NCI-H1092 (cell line): ENCODE results near the gene MAPT.

Experiments used
- DNase-seq: peaks from one replicate; lab custom pipeline; 2025; lab: John Stamatoyannopoulos, UW

MAPT gene

DNA sequence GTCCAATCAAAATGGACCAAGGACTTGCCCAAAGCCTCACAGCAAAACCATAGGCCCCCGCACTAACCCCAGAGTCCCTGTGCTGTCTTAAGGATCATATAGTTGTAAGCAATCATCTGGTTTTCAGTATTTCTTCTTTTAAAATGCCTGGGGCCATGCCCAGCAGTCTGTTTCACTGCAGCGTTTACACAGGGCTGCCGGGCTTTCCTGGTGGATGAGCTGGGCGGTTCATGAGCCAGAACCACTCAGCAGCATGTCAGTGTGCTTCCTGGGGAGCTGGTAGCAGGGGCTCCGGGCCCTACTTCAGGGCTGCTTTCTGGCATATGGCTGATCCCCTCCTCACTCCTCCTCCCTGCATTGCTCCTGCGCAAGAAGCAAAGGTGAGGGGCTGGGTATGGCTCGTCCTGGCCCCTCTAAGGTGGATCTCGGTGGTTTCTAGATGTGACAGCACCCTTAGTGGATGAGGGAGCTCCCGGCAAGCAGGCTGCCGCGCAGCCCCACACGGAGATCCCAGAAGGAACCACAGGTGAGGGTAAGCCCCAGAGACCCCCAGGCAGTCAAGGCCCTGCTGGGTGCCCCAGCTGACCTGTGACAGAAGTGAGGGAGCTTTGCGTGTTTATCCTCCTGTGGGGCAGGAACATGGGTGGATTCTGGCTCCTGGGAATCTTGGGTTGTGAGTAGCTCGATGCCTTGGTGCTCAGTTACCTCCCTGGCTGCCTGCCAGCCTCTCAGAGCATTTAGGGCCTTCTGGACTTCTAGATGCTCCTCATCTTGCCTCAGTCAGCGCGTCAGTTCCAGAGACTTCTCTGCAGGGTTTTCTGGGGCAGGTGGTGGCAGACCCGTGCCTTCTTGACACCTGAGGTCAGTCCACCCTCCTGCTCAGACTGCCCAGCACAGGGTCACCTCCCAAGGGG is 79.8 kb downstream of the MAPT start:
- no peak for DNase-seq

DNA sequence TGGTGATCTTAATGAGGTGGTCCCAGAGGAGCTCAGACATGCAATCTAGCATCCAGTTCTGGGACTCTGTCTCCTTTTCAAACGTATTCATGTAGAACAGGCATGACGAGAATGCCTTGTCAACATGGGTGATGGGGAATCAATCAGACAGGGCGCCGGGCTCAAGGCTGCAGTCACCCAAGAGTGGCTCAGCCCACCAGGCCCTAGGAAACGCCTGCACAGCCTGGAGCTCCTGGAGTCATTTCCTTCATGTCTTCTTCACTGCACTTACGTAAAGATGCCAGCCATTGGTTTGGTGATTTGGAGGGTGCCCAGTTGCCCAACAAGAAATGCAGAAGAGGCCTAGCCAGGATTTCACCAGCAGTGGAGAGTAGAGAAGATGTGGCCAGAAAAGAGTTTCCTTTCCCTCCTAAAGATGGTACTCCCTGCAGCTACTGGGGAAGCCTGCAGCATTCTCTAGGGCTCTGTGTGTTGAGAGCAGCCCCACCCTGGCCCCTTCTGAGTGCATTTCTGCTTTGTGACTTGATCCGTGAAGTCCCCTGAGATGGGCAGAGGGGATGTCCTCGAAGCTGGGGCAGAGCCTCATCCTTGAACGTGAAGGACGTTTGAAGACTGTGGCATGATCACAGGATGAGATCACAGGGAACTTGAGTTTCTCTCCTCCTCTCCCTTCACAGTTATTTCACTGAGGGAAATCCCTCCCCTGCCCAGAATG is 80.7 kb downstream of the MAPT start:
- DNase-seq: no peak

- no peak for DNase-seq
Measured at GRCh38 chr17:45975640-45976295, 81.4 kb downstream of the MAPT start.

DNA sequence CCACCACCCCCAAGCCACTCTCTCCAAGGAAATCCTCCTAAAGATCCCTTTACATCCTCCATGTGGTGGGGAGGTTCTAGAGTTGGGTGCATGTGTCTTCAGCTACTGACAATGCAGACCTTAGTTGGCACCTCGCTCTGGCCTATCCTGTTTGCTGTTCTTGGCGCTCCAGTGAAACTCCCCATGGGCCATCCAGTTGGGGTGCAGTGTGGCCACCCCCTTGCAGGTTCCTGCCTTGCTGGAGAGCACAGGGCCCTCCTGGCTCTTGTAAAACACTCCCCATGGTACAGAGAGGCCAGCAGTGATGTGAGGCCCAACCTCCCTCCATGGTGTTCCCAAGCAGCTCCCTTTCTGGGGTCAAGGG is 82.0 kb downstream of the MAPT start:
- DNase-seq: no peak

DNA sequence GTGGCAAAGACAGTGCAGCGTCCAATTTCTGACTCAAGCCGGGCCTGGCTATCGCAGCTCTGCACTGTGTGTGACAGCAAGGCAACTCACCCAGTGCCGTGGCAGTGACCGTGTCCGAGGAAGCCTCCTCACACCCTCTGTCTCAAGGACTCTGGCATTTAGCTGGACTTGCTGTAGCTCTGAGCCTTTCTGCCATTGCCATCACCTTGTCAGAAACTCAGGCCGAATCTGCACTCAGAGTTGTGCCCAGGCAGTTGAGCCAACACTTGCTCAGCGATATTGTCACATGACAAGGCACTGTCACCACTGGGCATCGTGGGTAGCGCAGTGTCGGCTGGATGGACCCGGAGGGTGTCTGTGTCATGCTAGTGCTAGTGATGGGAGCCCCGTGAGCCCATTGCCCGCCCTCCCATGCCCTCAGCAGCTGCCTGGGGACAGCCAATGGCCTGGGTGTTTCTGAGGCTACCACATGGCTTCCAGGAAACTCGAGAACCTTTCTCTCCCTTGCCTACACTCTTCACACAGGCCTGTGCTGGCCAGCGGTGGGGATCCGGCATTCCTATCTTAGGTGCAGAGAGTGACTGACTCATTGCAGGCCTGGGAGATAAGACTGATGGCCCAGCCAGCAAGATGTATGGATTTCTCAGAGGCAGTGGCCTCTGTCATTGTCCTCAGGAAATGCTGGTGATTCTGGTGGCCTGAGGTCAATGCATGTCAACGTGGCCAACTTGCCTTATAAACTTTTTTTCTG is 82.6 kb downstream of the MAPT start:
- no peak for DNase-seq

DNA sequence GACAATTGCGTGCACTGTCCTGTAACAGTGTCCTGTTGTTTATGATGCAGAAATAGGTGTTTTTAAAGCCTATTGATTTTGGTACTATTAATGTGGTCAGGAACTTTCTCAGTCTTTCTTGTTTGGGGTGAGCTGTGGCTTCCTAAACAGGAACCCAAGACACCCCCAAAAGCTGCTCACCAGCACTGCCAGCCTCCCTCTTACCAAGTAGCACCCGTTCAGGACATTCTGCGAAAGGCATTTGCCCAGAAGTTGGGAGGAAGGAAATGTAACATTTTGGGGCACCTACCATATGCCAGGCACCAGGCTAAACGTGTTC is 83.1 kb downstream of the MAPT start:
- DNase-seq: no peak

DNA sequence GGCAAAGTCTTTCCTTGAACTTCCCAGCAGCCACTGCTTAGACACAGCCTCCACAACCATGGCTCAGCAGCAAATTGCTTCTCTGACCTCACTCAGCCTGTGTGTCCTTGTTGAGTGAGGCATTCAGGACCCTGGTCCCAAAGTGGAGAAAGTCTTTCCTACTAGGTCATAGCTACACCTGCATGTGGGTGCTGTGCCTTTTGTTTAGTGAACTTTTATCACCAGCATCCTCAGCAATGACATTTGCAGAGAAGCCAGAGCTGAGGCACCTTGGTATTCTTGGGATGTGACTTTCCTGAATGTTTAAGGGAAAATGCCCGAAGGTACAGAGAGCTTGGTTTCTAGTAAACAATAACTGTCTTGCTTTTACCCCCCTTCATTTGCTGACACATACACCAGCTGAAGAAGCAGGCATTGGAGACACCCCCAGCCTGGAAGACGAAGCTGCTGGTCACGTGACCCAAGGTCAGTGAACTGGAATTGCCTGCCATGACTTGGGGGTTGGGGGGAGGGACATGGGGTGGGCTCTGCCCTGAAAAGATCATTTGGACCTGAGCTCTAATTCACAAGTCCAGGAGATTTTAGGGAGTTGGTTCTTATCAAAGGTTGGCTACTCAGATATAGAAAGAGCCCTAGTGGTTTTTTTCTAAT is 83.7 kb downstream of the MAPT start:
- no peak for DNase-seq

DNA sequence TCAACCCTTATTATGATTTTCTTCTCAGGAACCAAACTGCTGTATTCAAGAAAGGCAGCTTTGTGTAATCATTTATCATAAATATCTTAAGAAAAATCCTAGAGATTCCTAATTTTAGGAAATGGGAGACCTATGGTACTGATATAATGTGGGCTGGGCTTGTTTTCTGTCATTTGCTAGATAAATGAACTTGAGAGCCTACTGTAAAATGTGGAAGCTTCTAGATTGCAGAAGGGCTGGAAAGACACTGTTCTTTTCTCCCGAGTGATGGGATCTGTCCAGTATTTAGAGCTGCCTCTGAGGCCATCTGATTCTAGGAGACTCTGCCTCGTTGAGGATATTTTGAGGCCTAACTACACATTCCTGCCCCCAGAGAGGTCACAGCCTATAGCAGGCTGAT is 84.8 kb downstream of the MAPT start:
- DNase-seq: no peak

DNA sequence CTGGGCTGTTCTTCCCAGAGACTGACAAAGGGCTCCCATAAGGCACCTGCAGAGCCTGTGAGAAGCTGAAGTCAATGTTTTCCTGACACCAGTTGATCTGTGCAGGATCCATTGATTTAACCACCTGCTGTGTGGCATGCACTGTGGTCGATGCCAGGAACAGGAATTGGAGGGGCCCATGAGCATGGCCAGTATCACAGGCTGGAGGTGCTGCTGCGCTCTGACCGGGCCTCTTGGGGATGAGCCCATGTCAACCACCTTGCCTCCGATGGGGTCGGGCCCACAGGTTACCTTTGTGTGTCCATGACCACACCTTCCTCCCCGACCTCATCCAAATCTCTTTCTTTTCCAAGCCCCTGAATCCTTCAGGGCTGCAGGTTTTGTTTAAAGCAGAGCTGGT is 86.5 kb downstream of the MAPT start:
- DNase-seq: no peak

- no peak for DNase-seq
Measured at GRCh38 chr17:45981306-45981705, 87.0 kb downstream of the MAPT start.

GRCh38 chr17:45982791-45983613 is 88.6 kb downstream of the MAPT start:
- no peak for DNase-seq

GRCh38 chr17:45983614-45984310 is 89.4 kb downstream of the MAPT start:
- no peak for DNase-seq

DNA sequence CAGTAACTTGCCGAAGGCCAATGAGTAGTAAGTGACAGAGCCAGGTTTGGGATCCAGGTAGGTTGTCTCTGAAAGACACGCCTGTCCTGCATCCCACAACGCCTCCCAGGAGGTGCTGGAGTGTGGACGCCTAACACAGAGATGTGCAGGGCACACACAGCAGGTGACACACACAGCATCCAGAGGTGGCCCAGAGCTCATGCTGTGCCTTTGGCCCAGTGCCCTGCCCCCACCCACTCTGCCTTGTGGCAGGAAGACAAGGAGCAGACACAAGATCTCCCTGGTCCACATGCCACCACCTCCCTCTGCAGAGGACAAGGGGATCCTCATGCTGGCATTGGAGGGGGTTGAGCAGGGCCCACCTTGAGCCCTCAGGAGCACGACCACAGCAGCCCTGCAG is 90.0 kb downstream of the MAPT start:
- DNase-seq: no peak

DNA sequence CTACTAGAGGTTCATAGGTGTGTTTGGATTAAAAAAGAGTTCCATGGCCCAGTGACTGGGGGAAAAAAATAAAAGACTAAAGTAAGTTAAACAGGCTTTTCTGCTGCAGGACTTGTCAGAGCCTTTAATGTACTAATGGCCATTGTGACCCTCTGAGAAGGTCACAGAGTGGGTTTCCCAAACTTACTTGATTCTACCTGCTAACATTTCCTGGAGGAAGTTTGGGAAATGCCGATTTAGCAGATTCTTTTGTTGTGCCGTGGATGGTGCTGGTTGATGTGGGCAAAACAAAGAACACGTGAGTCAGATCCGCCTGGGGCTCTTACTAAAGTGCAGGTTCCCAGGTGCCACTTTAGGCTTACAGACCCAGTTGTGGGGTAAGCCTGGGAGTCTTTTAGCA is 91.1 kb downstream of the MAPT start:
- no peak for DNase-seq

GRCh38 chr17:45986056-45986455 is 91.7 kb downstream of the MAPT start:
- DNase-seq: no peak

GRCh38 chr17:45987706-45988105 is 93.4 kb downstream of the MAPT start:
- no peak for DNase-seq

DNA sequence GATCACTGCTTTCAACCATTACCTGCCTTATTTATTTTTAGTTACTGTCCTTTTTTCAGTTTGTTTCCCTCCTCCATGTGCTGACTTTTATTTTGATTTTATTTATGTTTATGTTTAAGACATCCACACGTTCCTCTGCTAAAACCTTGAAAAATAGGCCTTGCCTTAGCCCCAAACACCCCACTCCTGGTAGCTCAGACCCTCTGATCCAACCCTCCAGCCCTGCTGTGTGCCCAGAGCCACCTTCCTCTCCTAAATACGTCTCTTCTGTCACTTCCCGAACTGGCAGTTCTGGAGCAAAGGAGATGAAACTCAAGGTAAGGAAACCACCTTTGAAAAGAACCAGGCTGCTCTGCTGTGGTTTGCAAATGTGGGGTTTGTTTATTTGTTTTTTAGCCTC is 95.4 kb downstream of the MAPT start:
- no peak for DNase-seq

- no peak for DNase-seq
Measured at GRCh38 chr17:45990886-45991285, 96.5 kb downstream of the MAPT start.

DNA sequence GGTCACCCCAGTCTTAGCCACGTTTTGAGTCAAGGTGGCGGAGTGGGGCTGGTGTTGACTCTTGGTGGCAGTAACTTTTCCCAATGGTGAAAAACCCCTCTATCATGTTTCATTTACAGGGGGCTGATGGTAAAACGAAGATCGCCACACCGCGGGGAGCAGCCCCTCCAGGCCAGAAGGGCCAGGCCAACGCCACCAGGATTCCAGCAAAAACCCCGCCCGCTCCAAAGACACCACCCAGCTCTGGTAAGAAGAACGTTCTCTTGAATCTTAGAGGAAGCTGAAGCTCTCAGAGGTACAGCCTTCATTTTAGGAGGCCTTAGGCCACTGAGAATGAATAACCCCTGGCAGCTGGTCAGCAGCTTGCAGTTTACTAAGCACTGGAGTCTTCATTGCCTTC is 97.0 kb downstream of the MAPT start:
- DNase-seq: no peak

DNA sequence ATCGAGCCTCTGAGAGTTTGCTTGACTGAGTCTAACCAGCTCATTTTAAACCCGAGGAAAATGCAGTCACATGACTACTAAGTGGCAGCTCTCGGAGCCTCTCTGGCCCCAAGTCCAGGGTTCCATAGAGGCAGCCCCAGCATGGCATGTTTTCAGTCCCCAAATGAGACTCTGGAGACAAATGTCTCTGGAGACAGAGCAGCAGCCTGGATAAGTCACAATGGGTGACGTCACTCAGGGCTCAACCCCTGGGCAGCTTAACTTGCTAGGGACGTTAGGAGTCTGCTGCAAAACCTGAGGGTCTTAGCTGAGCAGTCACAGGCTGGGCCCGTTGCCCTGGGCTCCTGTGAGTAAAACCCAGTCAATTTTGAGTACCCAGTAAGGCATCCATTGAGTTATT is 97.8 kb downstream of the MAPT start:
- DNase-seq: no peak
